NCI-H446 treated with DMSO at 0.1 percent for 48 hours (cell line): ENCODE measurements around the gene ZNF580.

ENCODE experiments used
- DNase-seq: peaks from one replicate; lab custom pipeline; 2025; lab: John Stamatoyannopoulos, UW

Gene ZNF580

GRCh38 chr19:55606471-55606787, 34.4 kb upstream of the ZNF580 start:
- no peak for DNase-seq

GRCh38 chr19:55606817-55607216, 34.0 kb upstream of the ZNF580 start:
- DNase-seq, result no peak

GRCh38 chr19:55609326-55609725, 31.5 kb upstream of the ZNF580 start:
- no peak for DNase-seq

GRCh38 chr19:55611300-55611982, 29.4 kb upstream of the ZNF580 start:
- no peak for DNase-seq

- DNase-seq, result no peak
These were observed 28.7 kb upstream of the ZNF580 start for GRCh38 chr19:55611983-55612645.

- DNase-seq, result no peak
These were observed 27.4 kb upstream of the ZNF580 start for GRCh38 chr19:55613396-55613795.

- DNase-seq, result no peak
These were observed 26.7 kb upstream of the ZNF580 start for GRCh38 chr19:55613930-55614710.

GRCh38 chr19:55614711-55615542, 25.9 kb upstream of the ZNF580 start:
- no peak for DNase-seq

GRCh38 chr19:55615543-55616394, 25.0 kb upstream of the ZNF580 start:
- DNase-seq, result no peak

GRCh38 chr19:55616395-55616875, 24.4 kb upstream of the ZNF580 start:
- DNase-seq, result no peak

- DNase-seq, result no peak
These were observed 23.4 kb upstream of the ZNF580 start for GRCh38 chr19:55617426-55617825.

GRCh38 chr19:55618426-55618825, 22.4 kb upstream of the ZNF580 start:
- DNase-seq, result no peak

- DNase-seq, result no peak
These were observed 21.5 kb upstream of the ZNF580 start for GRCh38 chr19:55619286-55619685.

- no peak for DNase-seq
These were observed 20.2 kb upstream of the ZNF580 start for GRCh38 chr19:55620410-55621204.

GRCh38 chr19:55621205-55621672, 19.6 kb upstream of the ZNF580 start:
- no peak for DNase-seq

- DNase-seq, result no peak
These were observed 19.1 kb upstream of the ZNF580 start for GRCh38 chr19:55621673-55622231.

- DNase-seq, result no peak
These were observed 18.4 kb upstream of the ZNF580 start for GRCh38 chr19:55622242-55622969.

GRCh38 chr19:55623130-55623529, 17.7 kb upstream of the ZNF580 start:
- no peak for DNase-seq

- DNase-seq, result no peak
These were observed 17.2 kb upstream of the ZNF580 start for GRCh38 chr19:55623561-55623960.
